Measurements from ENCODE around the gene MOCS1. TPM values are rescaled to one million over a fixed set of nuclear protein-coding genes. Genes with fewer than 3 reads are reported as not detected.
A peak's percentile ranks its signal among the peaks of the same experiment; 100 is the strongest.

MOCS1 gene
- 10 to 100 TPM in 2 of 6 donors, 1 to 10 TPM in 4; 7.9 to 13.8 (median 8.6) TPM for total RNA-seq
- polyA plus RNA-seq: 1 to 10 TPM; 6.9 to 8.2 TPM

DNA sequence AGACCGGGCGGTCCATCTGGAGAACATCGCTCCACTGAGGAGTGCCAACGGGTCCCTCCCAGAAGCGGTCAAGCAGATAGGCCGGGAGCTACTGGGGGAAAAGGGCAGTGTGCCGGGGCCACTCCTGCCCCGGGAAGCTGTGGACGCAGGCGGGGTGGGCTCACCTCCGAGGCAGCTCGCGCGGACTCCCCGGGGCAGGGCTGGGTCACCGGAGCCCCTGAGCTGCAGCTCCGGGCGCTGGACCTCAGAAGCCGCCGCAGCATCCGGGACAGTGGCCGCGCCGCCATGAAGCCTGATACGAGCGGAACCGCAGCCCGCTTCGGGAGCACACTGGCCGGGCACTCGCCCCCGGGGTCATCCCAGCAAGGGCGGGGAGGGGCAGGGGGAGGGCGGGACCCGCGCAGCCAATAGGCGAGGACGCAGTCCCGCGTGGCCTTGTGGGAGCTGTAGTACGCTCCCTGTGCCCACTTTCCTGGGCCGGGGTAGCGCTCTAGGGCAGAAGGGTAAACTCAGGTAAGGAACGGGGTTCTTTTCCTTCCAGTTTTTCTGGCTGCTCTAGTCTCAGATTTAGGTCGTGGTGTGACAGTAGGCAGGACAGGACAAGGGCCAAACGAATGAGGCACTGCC lies at the start of gene MOCS1:
Gene MOCS1 (minus strand): TSS at position 332 of the 627 bp plus-strand sequence. CDS start 45 bp downstream, at position 287.
- Histone ChIP-seq H3K27ac (peak within 1 kb of the TSS; percentile 24 to 55 (median 32)), H3K9me3 (no peaks in the 10 kb centered on the region), H3K36me3 (no peaks in the 10 kb centered on the region), H3K4me3 (peak within 1 kb of the TSS; percentile 56 to 86 (median 73)), H3K27me3 (no peaks in the 10 kb centered on the region), H3K4me1 (peaks cover 0 to 20% (median 0%) of the 10 kb centered on the region in 3 donors)
- DNase-seq (peak; percentile 84 to 94 (median 86)), ATAC-seq (peak; percentile 97 to 99 (median 98)), FAIRE-seq (no peak)
- WGBS, 2 donors: 0 to 1% methylated on average over 32 to 46 of the region's 46 CpGs
- TF ChIP-seq, protein P1, sequence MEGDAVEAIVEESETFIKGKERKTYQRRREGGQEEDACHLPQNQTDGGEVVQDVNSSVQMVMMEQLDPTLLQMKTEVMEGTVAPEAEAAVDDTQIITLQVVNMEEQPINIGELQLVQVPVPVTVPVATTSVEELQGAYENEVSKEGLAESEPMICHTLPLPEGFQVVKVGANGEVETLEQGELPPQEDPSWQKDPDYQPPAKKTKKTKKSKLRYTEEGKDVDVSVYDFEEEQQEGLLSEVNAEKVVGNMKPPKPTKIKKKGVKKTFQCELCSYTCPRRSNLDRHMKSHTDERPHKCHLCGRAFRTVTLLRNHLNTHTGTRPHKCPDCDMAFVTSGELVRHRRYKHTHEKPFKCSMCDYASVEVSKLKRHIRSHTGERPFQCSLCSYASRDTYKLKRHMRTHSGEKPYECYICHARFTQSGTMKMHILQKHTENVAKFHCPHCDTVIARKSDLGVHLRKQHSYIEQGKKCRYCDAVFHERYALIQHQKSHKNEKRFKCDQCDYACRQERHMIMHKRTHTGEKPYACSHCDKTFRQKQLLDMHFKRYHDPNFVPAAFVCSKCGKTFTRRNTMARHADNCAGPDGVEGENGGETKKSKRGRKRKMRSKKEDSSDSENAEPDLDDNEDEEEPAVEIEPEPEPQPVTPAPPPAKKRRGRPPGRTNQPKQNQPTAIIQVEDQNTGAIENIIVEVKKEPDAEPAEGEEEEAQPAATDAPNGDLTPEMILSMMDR (IDR thresholded peaks at IDR 0.05): no peak
- intact Hi-C loops (cut with DNase I): no loop called here

DNA sequence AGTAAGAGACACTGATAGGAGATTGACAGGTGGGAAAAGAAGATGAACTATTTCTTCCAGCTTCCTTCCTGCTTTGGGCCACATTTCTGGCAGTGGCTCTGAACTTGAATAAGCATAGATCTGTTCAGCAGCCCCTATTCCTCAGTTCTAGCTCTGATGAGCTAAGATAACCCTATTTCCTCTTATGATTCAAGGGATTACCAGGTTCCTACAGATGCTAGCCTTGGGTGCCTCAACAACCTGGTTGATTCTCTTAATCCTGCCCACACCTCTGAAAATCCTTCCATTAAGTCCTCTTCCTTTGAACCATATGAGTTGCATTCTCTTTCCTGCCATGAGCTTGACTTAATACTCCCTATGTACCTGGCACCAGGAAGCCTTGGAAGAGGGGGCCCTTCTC lies 49.8 kb upstream of the MOCS1 start:
- FAIRE-seq (no peak), ATAC-seq (no peak), DNase-seq (no peak)
- Histone ChIP-seq H3K27ac (no peak overlapping the region), H3K9me3 (no peaks in the 10 kb centered on the region), H3K36me3 (no peaks in the 10 kb centered on the region), H3K4me3 (no peak overlapping the region), H3K4me1 (peaks cover 0 to 8% (median 3%) of the 10 kb centered on the region in 3 donors), H3K27me3 (no peaks in the 10 kb centered on the region)
- intact Hi-C loops (cut with DNase I): loop anchor here in 2 of 3 donors (5.0 to 10.0 kb wide), 2 partner anchors 321 to 323 kb away; no protein-coding TSS in a partner anchor
- TF ChIP-seq, protein P1 (IDR thresholded peaks at IDR 0.05): no peak

DNA sequence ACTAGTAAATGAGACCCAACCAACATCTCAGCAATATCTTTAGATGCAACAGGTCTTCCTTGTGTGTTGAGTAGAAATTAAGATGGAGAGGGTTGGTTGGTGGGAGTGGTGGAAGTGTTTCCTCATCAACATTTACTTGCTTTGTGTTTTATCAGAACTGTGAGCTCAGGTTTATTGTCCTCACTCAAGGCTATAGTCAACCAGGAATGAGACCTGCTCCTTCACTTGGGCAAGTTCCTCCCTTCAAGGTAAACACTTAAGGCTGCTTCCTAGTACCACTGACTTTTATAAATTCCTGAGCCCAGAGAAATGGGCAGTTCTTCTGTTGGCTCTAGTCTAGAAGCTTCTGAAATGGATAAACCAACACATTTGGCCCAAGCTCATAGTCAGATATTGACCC lies 48.9 kb upstream of the MOCS1 start:
- Histone ChIP-seq H3K9me3 (no peaks in the 10 kb centered on the region), H3K27ac (no peak overlapping the region), H3K4me3 (no peak overlapping the region), H3K36me3 (no peaks in the 10 kb centered on the region), H3K4me1 (peaks cover 0 to 8% (median 3%) of the 10 kb centered on the region in 3 donors), H3K27me3 (no peaks in the 10 kb centered on the region)
- TF ChIP-seq, protein P1 (IDR thresholded peaks at IDR 0.05): no peak
- intact Hi-C loops (cut with DNase I): loop anchor here in 2 of 3 donors (5.0 to 10.0 kb wide), 2 partner anchors 322 to 324 kb away; no protein-coding TSS in a partner anchor
- DNase-seq (no peak), ATAC-seq (no peak), FAIRE-seq (no peak)

DNA sequence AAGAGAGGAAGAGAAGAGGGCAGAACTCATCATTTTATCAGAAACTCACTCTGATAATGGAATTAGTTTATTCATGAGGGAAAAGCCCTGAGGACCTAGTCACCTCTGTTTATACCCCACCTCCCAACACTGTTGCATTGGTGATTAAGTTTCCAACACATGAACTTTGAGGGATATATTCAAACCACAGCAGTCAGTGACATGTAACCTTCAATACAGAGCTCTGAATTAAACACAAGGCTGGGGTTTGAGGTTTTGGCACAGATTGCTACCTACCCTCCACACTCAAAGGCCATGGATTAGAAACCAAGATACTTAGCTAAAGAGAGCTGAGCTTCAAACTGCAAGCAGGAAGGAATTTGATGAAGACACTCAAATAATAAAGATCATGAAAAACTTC lies 48.5 kb upstream of the MOCS1 start:
- no peak overlapping the region for H3K27ac ChIP-seq
- intact Hi-C loops (cut with DNase I): loop anchor here in 2 of 3 donors (5.0 to 10.0 kb wide), 2 partner anchors 322 to 325 kb away; no protein-coding TSS in a partner anchor
- no peaks in the 10 kb centered on the region for H3K27me3 ChIP-seq
- no peaks in the 10 kb centered on the region for H3K9me3 ChIP-seq
- no peak for ATAC-seq
- H3K4me3 ChIP-seq: no peak overlapping the region
- H3K4me1 ChIP-seq: peaks cover 0 to 8% (median 3%) of the 10 kb centered on the region in 3 donors
- DNase-seq: no peak
- FAIRE-seq: no peak
- no peaks in the 10 kb centered on the region for H3K36me3 ChIP-seq
- TF ChIP-seq, protein P1 (IDR thresholded peaks at IDR 0.05): no peak

All from pancreas (tissue), 10 donors.